BE2C (cell line): ENCODE data around the gene UNC13C.

Experiments used
- DNase-seq: peaks from one replicate; pipeline ENCODE4 v3.0.0-alpha.2; 2020
- H3K27me3 ChIP-seq: fragments of 250-450 bp; sonication (Bioruptor Pico); 2 replicates; pipeline ENCODE4 v1.5.1; 2020; ENCODE audit warnings: mild to moderate bottlenecking
- H3K36me3 ChIP-seq: fragments of 250-450 bp; sonication (Bioruptor Pico); 2 replicates; pipeline ENCODE4 v1.5.1; 2020; ENCODE audit warnings: mild to moderate bottlenecking
- H3K4me1 ChIP-seq: fragments of 250-450 bp; sonication (Bioruptor Pico); 2 replicates; pipeline ENCODE4 v1.5.1; 2020
- H3K4me3 ChIP-seq: 2 replicates; pipeline ENCODE4 v1.5.1; 2011; ENCODE audit warnings: low read depth, low read length
- H3K9me3 ChIP-seq: fragments of 250-450 bp; sonication (Bioruptor Pico); 2 replicates; pipeline ENCODE4 v1.5.1; 2020
- TF ChIP-seq, protein P1 (sequence below): IDR thresholded peaks from 2 replicates; pipeline ENCODE4 v1.5.1; 2012; ENCODE audit warnings: mild to moderate bottlenecking, low read depth, low read length

Gene UNC13C

DNA sequence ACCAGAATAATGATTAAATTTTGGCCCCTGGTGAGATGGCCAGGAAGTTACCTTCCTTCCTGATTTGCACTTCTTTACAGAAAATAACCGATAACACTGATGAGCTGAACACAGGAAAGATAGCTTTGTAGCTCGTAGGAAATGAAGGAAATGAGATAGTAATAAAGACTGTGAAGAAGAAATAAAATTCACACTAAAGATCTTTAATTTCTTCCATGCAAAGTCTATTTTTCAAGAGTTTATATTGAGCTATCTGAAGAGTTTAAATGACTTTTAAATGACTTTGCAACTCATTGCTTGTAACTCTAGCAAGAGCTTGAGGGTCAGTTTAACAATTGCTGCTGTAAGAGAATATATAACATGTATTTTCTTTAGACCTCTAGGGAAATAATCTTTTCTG is 543.0 kb downstream of the UNC13C start:
- TF ChIP-seq, protein P1, sequence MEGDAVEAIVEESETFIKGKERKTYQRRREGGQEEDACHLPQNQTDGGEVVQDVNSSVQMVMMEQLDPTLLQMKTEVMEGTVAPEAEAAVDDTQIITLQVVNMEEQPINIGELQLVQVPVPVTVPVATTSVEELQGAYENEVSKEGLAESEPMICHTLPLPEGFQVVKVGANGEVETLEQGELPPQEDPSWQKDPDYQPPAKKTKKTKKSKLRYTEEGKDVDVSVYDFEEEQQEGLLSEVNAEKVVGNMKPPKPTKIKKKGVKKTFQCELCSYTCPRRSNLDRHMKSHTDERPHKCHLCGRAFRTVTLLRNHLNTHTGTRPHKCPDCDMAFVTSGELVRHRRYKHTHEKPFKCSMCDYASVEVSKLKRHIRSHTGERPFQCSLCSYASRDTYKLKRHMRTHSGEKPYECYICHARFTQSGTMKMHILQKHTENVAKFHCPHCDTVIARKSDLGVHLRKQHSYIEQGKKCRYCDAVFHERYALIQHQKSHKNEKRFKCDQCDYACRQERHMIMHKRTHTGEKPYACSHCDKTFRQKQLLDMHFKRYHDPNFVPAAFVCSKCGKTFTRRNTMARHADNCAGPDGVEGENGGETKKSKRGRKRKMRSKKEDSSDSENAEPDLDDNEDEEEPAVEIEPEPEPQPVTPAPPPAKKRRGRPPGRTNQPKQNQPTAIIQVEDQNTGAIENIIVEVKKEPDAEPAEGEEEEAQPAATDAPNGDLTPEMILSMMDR, result no peak
- H3K4me1 ChIP-seq, result no peaks in the 10 kb centered on the region
- no peaks in the 10 kb centered on the region for H3K9me3 ChIP-seq
- no peak for DNase-seq
- H3K4me3 ChIP-seq, result no peak overlapping the region
- no peaks in the 10 kb centered on the region for H3K36me3 ChIP-seq
- no peaks in the 10 kb centered on the region for H3K27me3 ChIP-seq

DNA sequence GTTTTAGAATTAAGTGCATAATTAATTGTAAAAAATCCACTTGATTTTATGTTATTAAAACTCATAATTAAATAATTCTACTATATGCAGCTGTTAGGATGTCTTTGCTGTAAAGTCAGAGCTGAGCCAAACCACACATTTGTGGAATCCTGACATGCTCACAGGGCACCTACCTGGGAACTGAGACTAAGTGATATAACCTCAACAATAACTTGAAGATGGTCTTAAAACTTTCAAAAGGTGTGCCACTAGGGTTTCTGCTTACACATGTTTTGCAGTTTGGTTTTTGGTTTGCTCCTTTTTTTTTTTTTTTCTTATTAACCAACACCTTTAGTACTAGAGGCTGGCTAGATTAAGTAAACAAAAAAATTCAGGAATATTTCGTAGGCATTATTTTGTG is 549.8 kb downstream of the UNC13C start:
- Histone ChIP-seq H3K4me1 (no peaks in the 10 kb centered on the region), H3K27me3 (no peaks in the 10 kb centered on the region), H3K36me3 (no peaks in the 10 kb centered on the region), H3K4me3 (no peak overlapping the region), H3K9me3 (no peaks in the 10 kb centered on the region)
- TF ChIP-seq, protein P1, result no peak
- no peak for DNase-seq

DNA sequence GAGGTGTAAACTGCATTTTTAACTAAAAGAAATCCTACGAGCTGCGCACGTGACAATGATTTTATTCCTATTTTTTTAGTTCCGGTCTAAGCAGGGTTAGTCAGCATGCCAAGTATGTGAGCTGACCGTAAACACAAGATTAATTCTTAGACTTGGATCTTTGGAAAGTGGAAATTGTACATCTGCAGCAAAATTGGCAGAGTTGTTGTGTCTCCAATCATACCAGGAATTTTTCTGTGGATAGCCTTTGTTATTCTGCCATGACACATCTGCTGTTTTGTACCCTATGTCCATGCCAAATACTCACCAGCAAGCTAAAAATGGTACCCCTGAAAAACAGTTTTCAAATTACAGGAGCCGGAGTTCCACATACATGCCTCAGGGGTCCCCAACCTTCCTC is 562.5 kb downstream of the UNC13C start:
- H3K36me3 ChIP-seq, result no peaks in the 10 kb centered on the region
- H3K4me3 ChIP-seq, result no peak overlapping the region
- no peak for DNase-seq
- H3K27me3 ChIP-seq, result no peaks in the 10 kb centered on the region
- no peaks in the 10 kb centered on the region for H3K9me3 ChIP-seq
- H3K4me1 ChIP-seq, result no peaks in the 10 kb centered on the region
- TF ChIP-seq, protein P1, result no peak

DNA sequence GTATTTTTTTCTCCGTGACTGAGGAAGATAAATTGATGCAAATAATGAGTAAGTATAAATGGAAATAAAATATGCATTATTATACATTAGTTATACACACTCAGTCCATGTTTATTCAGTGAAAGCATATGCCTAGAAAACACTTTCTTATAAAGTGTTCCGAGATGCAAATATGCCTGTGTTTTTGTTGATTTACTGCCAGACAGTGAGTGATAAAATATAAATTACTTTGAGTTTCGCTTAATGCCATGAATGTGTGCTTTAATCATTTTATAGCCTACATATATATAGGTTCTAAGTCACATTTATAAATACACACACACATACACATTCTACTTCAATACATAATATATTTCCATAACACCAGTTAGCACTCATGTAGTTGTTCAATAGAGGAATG is 569.2 kb downstream of the UNC13C start:
- Histone ChIP-seq H3K27me3 (no peaks in the 10 kb centered on the region), H3K9me3 (no peaks in the 10 kb centered on the region; the same call in 1 of the 2 replicates), H3K36me3 (no peaks in the 10 kb centered on the region), H3K4me1 (no peaks in the 10 kb centered on the region), H3K4me3 (no peak overlapping the region)
- TF ChIP-seq, protein P1, result no peak
- DNase-seq, result no peak

DNA sequence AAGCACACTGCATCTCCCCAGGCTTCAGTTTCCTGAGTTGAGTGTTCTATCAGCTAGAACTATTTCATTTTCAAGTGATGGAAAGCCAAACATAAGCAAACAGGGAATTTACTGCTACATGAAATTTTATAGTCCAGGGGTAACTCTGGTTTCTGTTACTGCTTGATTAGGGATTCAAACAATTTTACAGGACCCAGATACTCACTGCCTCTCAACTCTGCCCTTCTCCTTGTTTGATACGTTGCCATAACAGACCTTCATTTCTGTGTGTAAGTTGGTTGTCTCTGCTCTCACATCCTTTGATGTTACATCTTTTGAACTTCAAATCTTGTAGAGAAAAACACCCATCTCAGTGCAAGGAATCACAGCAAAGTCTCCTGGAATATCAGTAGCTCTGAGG is 572.7 kb downstream of the UNC13C start:
- Histone ChIP-seq H3K9me3 (no peaks in the 10 kb centered on the region; the same call in 1 of the 2 replicates), H3K4me3 (no peak overlapping the region), H3K4me1 (no peaks in the 10 kb centered on the region), H3K27me3 (no peaks in the 10 kb centered on the region), H3K36me3 (no peaks in the 10 kb centered on the region)
- DNase-seq, result no peak
- TF ChIP-seq, protein P1, result no peak

DNA sequence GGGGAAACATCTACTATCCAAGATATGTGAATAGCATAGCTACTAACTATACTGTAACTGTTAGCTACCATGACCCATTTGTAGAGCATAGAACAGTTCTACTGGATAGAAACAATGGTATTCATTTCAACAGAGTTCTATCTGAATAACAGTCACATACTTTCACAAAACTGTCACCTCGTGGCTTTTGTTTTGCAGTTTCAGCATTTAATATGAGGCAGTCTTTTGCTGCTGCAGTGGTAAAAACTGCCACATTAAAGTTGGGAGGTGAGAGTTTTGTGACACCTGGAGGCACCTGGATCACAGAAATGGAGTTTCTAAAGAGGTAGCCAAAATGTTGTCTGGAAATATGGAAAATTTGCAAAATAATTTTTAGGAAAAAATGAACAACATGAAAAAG is 578.0 kb downstream of the UNC13C start:
- Histone ChIP-seq H3K4me3 (no peak overlapping the region), H3K9me3 (no peaks in the 10 kb centered on the region), H3K4me1 (no peaks in the 10 kb centered on the region), H3K36me3 (no peaks in the 10 kb centered on the region), H3K27me3 (no peaks in the 10 kb centered on the region)
- DNase-seq, result no peak
- TF ChIP-seq, protein P1, result no peak
